H1 (cell line): Measurements from ENCODE around the gene FBXO44. TPM values are rescaled to one million over a fixed set of nuclear protein-coding genes. Genes with fewer than 3 reads are reported as not detected.
A peak's percentile ranks its signal among the peaks of the same experiment; 100 is the strongest.

Experiments used
- JUND ChIP-seq: IDR thresholded peaks from 2 replicates; pipeline ENCODE4 v1.6.1; 2011; ENCODE audit warnings: mild to moderate bottlenecking, improper control_type of control experiment, low read length
- POLR2A ChIP-seq, 2 experiments: IDR thresholded peaks; 1 replicate in 1 of 2; 2 replicates in 1 of 2; pipeline ENCODE4 v1.6.1; 2011; ENCODE audit warnings: low read depth in 2 of 2, low read length in 2 of 2, mild to moderate bottlenecking in 2 of 2; ENCODE audit errors: control extremely low read depth in 1 of 2
- TAF1 ChIP-seq: IDR thresholded peaks from 2 replicates; pipeline ENCODE4 v1.6.1; 2011; ENCODE audit warnings: mild to moderate bottlenecking, low read depth, low read length
- polyA plus RNA-seq, 7 experiments: library from polyadenylated mRNA; depleted of rRNA in 3 of 7; stranded (reverse) in 5 of 7; unstranded in 2 of 7; fragments of >200 nt in 5 of 7; fragments of 200-250 nt in 2 of 7; gene quantifications; 1 replicate in 5 of 7; 2 replicates in 1 of 7; 4 replicates in 1 of 7; pipeline versions ENCODE4 v1.2.1 to v1.2.3, GENCODE V29; 2011 to 2013; ENCODE audit warnings: missing spikeins in 2 of 7, mixed read lengths in 2 of 7
- total RNA-seq: library from RNA; stranded (reverse); fragmentation: NEBNext Ultra II Directional; extraction: Animal tissue kit (Norgen Biotek cat#: 25700); gene quantifications from 2 replicates; pipeline ENCODE4 v1.2.1, GENCODE V29; 2021

FBXO44 gene
- total and polyA plus RNA-seq, 2 of the 8 experiments (the other 6 are each of a cell fraction or from before 2014, with no cell fraction given), result 27.0 to 27.2 TPM

GRCh38 chr1:11654137-11654938 lies at the start of gene FBXO44, which contains the start of gene FBXO2 (continued):
- TF ChIP-seq TAF1 (0 out of 2 replicates have a peak, but pooled peaks have one; percentile 15), JUND (no peak), POLR2A (IDR thresholded peaks at IDR 0.05; ENCODE audit: control extremely low read depth in 1 of 2, low read depth in 2 of 2, low read length in 2 of 2) (no peak)
